ENCODE measurements around the gene PTTG1IP2.

DNA sequence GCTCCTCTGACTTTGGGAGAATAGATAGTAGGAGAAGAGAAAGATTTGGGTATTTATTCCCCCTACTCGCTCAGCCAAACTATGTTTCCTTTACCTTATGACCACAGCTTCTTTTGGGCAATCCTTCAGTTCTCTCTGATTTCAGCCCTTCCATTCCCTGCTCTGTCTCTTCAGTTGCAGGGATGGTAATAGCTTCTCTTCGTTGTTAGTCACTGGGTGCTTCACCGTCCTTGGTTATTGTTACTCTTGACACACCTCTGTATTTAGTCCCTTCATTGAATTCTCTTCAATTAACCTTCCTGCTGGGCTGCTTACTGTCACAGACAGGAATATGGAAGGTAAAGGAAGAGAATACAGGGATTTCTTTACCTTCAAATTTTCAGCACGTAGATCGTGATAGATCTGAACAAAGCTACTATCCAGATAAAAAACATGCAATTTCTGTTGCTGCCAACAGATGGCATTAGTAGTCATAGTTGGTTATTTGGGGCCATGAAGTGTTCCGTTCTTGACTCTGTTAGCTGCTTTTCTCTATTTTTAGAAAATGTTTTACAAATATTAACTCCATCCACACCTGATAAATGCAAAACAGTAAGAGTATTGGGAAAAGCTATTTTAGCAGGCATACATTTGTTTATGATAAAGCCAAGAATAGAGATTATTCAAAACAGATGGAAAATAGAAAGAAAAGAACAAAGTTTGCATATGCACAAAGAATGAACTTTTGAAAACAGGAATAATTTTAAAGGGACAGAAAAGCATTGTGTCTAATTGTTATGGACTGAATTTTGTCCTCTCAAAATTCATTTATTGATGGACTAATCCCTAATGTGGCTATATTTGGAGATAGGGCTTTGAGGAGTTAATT, 14.0 kb upstream of the PTTG1IP2 start:
- TF ChIP-seq, protein P1, sequence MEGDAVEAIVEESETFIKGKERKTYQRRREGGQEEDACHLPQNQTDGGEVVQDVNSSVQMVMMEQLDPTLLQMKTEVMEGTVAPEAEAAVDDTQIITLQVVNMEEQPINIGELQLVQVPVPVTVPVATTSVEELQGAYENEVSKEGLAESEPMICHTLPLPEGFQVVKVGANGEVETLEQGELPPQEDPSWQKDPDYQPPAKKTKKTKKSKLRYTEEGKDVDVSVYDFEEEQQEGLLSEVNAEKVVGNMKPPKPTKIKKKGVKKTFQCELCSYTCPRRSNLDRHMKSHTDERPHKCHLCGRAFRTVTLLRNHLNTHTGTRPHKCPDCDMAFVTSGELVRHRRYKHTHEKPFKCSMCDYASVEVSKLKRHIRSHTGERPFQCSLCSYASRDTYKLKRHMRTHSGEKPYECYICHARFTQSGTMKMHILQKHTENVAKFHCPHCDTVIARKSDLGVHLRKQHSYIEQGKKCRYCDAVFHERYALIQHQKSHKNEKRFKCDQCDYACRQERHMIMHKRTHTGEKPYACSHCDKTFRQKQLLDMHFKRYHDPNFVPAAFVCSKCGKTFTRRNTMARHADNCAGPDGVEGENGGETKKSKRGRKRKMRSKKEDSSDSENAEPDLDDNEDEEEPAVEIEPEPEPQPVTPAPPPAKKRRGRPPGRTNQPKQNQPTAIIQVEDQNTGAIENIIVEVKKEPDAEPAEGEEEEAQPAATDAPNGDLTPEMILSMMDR (conservative IDR thresholded peaks at IDR 0.05; ENCODE audit: low read depth in 2 of 2) = peak; percentile 77 to 83
- TF ChIP-seq, protein P2, sequence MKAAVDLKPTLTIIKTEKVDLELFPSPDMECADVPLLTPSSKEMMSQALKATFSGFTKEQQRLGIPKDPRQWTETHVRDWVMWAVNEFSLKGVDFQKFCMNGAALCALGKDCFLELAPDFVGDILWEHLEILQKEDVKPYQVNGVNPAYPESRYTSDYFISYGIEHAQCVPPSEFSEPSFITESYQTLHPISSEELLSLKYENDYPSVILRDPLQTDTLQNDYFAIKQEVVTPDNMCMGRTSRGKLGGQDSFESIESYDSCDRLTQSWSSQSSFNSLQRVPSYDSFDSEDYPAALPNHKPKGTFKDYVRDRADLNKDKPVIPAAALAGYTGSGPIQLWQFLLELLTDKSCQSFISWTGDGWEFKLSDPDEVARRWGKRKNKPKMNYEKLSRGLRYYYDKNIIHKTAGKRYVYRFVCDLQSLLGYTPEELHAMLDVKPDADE (IDR thresholded peaks at IDR 0.05) = no peak
- no peak for TF ChIP-seq JUNB (IDR thresholded peaks at IDR 0.05; ENCODE audit: unreplicated experiment)

All from GM23338 (cell line).